HG02759 (cell line): Measurements from ENCODE around the gene TARP.
"Not testable (repeated sequence)": the region's sequence is repeated elsewhere in the genome, so short reads cannot be mapped to it uniquely, and the experiment has no call there.

Experiments used
- ATAC-seq: cut with Tn5 transposase; IDR thresholded peaks from one replicate; pipeline ENCODE4 v1.9.1; 2021; ENCODE audit warnings: mild to moderate bottlenecking, moderate library complexity; ENCODE audit not compliant: unreplicated experiment

The TARP gene

DNA sequence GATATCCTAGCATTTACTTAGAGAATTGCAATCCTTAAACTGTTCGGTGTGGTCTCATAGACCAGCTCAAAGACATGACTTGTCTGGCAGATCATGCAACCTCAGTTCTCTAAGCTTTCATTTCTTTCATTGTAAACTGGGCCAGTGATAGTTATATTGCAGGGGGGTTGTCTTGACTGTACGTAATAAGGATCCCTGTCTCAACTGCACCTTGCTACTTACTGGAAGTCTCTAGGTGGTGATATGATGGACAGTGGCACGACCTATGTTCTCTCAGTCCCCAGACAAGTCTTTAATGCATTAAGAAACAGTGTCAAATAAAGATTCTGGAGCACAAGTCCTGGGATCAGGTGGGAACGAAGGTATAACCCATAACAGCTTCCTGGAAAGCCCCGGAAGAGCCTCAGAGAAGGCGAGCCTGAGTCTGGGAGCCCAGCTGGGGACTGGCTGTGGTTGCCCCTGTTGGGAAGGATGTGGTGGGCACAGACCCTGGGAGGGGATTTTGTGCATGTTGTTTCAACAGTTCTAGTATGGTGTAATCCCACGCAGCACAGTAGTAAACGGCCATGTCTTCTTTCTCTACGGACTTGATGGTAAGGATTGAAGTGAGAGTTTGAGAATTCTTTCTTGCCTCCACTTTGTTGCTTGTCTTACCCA is 26.0 kb upstream of the TARP start:
- no peak for ATAC-seq

DNA sequence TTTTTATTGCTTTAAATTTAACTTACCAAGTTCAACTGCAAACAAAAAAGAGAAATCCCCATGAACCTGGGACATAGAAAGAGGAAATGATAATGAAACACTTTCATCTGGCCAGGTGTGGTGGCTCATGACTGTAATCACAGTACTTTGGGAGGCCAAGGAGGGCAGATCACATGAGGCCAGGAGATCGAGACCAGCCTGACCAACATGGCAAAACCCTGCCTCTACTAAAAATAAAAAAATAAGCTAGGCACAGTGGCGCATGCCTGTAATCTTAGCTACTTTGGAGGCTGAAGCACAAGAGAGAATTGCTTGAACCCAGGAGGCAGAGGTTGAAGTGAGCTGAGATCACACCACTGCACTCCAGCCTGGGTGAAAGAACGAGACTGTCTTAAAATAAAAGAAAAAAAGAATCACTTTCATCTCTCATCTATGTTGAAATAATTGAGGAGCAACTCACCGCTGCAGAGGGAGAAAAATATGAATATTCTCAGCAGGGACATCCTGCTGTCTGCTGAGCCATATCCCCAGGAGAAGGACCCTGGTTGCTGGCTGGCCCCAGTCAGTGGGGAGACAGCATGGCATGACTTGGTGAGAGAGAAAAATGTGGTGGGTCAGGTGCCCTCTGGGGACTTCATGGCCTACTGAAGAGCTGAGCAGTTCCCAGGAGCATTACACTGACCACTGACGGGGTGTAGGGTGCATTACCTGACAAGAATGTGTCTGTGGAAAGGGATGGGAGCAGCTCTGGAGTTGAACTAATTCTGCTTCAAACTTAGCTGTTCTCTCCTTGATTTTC is 22.8 kb upstream of the TARP start:
- no peak for ATAC-seq

DNA sequence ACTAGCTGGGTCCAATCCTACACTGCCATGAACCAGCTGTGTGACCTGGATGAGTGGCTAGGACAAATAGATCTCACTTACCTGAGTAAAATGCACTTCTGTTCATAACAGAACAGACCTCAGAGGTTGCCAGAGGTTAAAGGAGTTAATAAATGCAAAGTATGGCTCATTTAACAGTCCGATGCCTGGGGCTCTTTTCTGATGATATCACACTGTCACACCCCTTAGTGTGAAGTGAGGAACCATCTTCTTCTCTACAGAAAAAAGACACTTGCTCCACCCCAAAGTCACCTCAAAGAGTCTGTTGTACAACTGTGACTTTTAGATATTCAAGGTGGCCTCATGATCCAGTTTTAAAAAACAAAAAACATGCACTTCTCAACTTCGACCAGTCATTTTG is 21.5 kb upstream of the TARP start:
- no peak for ATAC-seq

DNA sequence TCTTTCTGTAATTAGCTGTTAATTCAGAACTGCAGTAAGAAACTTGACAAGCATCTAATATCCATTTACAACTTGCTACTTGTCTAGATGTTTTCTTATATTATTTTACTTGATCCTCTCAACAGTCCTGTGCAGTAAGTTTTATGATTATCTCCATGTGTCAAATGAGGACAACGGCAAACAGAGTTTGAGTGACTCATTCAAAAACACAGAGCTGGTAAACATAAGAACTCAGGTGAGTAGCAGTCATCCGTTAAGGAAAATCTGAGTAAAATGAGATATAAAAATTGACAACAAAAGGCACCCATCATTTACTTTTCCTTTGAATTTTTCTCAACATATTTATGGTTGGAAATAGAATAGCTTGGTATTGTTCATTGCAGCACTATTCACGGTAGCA is 19.0 kb upstream of the TARP start:
- no peak for ATAC-seq

DNA sequence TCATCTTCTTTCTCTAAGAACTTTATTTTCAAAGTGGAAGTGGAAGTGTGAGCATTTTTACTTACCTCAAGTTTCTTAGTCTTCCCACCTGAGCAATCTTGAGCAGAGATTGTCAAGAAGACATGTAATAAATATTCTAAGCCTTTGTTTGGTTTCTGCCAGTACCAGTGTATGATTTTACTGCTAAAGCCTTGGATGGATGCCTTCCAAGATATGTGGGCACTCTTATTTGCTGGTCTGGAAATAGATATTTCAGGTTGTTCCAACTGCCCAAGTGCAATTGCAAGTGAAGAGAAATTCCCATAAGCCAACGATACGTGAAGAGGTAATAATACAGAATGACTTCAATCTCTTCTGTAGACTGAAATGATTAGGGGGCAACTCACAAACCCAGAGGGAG is 18.2 kb upstream of the TARP start:
- no peak for ATAC-seq

DNA sequence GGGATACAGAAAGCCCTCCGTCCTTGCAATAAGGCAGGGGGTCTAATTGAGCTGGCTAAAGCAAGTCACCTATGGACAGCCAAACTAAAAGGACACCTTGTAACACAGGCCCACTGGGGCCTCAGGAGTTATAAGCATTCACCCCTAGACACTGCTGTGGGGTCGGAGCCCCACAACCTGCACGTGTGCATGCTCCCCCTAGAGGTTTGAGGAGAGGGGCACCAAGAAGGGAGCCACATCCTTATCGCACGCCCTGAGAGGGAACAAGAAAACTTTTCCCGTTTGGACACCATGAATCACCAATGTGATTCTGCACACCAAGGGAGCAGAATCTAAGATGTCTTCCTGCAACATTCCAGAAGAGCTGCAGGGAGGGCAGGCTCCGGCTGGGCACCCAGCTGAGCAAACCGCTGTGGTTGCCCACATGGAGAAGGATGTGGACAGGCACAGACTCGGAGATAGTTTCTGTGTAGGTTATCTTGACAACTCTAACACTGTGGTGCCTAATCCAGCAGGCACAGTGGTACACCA is 17.7 kb upstream of the TARP start:
- no peak for ATAC-seq

DNA sequence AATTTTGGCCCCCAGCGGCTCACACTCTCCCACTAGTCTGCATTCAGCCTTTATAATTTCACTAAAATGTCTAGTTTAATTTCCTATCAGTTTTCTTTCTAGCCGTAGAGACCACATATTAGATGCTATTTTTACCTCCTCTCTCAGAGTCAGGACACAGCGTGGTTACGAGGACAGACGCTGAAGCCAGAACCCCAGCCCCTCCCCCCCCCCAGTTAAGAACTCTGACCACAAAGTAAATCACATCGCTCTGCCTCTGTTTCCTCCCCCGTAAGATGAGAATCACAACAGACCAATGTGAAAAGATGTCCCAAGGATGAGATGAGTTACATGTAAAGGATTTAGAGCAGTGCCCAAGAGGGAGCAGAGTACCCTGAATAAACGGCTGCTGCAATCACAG is 11.1 kb upstream of the TARP start:
- no peak for ATAC-seq

DNA sequence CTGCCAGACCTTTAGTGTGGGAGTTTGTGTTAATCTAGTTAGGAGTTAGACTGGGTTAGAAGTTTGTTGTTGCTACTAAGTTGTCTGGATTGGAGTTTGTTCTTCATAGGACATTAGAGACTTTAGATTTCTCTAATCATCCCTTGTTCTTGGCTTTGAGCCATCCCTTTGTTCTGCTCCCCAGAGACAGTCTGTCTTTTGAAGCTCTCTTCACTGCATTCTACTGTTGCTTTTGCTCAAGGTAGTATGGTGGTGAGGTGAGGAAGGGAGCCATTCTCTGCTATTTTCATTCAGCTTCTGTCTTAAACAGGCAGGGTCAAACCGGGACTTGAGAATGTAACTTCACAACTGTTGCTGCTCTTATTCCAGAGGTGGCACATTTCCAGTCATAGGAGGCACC is 10.4 kb upstream of the TARP start:
- ATAC-seq, result no peak

DNA sequence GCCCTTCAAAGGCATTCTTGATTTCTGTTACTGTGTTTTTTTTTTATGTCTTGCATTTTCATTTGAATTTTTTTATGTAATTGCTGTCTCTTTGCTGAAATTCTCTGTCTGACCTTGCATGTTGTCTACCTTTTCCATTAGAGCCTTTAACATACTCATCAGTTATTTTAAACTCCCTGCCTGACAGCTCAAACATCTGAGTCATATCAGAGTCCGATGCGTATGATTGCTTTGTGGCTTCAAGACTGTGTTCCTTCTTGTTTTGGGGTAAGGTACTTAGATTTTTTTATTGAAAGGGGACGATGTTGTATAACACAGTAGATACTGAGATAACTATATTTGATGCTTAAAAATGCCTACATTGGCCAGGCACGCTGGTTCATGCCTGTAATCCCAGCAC is 9.7 kb upstream of the TARP start:
- no peak for ATAC-seq

DNA sequence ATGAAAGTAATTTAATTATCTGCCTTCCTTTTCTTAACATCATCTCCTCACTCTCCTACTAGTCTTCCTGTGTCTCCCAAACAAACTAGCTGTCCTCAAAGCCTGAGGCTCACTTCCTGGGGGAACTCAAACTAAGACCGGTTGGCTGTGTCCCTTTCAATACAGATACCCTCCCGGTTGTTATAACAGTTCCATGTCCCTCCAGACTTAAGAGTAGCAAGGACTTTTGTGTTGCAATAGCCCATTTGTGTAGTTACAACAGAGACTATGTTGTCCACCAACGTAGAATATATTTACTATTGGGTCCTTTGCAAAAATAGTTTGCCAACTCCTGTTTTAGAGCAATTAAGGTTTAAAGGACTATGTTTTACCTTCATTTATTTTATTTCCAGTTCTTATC is 8.6 kb upstream of the TARP start:
- no peak for ATAC-seq

DNA sequence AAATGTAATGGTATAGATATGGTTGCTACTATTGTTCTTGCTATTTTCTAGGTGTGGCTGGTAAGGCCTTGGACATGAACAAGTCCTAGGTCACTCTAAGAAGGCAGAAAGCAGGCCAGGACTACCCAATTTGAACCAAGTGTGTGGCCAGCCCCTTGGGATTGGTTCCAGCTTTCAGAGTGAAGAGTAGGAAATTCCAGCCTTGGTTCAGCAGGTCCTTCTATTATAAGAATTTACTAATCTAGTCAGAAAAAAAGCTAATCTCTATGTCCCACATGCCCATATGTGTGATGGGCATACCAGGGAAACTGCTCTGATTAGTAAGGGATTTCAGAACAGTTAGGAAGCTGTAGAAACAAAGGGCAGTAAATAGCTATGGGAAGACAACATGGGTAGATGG is 7.8 kb upstream of the TARP start:
- ATAC-seq, result no peak

DNA sequence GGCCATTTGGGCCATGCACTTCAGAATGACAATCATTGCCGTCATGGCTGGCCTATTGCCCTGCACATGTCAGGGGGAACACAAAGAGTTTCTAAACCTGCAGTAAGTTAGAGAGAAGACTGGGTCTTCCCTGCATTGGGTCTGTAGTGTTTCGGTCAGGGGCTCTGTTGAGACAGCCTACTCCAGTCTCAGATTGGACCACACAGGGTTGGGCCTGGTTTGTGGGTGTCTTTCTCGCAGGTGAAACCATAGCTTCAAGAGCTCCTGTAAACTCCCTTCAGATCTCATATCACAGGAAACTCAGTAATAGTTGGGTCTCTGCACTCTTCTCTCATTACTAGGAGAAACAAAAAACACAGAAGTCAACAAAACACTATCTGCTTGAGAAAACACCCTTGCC is 7.3 kb upstream of the TARP start:
- no peak for ATAC-seq

DNA sequence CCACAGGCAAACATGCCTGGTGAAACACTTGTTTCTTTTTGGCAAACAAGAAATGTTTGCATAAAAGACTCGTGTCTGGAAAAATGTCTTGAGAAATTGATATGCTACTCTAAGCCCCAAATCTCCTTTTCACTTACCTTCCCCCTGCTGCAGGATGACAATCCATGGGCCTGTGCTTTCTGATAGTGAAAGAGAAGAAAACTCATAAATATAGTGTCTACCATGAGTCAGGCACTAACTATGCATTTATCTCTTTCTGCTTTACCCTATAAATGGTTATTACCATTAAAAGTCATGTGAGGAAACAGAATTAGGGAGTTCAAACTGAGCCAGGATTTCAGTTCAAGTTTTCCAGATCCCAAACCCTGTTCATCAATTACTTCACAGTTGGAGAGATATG is 6.6 kb upstream of the TARP start:
- no peak for ATAC-seq

DNA sequence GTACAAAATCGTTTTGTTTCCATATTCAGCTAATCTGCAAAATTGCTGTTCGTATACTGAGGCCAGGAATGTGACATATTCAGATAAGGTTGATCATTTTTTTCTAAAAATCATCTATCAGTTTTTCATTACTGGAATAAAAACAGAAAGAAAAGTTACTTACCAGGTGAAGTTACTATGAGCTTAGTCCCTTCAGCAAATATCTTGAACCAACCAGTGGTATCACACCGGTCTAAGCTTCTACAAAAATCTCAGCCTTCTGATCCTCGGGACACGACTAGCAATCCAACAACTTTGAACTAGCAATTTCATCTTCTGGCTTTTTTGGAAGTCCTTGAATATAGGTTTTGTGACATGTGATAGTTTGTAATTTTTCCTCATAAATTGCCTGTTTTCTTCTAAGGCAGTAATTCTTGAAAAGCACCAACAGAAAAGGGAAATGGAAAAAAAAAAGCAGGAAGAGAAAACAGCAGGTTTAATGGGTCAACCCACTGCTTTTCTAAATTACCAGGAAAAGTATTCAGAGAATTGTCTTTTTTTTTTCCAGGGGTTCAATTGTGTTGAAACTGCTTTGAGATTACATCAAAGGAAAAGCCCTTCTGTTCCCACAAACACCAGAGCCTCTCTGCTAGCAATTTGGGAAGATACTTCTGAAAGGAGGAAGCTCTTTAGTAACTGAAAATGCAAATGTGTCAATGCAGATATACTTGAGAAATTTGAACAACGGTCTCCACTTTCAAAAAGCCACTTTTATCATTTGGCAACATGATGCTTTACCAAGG is 2.9 kb upstream of the TARP start:
- ATAC-seq, result no peak

DNA sequence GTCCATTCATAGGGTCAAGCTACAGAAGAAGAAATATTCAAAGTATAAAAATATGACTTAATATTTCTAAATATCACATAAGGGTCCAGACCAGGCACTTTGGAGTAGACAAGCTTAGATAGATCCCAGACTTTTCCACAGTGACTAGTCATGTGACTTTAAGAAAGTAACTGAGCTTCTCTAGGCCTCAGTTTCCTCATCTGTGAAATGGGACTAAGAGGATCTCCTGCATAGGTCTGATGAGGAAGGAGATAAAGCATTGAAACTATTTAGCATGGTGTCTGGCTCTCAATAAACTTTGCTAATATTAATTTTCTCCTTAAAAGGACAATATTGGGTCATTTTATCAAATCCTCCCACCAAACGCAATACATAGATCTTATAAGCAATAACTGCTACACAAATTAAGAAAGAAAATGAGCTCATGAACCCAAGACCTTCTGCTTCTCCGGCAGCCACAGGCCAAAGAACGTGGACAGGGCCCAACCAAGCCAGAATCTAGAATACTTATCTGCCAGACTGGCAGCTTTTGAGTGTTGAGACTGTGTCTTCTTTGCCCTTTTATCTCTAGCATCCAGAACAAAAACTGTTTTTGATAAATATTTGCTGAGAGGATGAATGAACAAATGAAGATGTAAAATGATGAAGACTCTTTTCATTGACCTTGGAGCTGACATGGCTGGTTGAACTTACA is 1.6 kb upstream of the TARP start:
- no peak for ATAC-seq

DNA sequence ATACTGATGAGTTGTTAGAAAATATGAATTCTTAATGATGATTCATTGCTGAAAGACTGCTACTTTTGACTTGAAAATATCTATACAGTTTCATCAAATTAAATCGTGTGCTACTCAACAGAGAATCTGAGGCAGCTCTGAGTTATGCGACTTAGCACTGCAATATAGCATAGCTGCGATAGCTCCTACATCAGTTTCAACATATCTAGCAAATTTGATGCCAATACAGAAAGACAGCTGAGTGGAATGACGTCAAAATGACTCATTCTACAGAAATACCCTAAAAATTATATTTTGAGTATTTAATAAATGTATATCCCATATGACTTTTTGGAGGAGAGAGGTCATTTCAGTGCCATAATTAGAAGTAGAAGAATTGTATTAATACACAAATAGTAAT is 1.1 kb upstream of the TARP start:
- ATAC-seq, result no peak

DNA sequence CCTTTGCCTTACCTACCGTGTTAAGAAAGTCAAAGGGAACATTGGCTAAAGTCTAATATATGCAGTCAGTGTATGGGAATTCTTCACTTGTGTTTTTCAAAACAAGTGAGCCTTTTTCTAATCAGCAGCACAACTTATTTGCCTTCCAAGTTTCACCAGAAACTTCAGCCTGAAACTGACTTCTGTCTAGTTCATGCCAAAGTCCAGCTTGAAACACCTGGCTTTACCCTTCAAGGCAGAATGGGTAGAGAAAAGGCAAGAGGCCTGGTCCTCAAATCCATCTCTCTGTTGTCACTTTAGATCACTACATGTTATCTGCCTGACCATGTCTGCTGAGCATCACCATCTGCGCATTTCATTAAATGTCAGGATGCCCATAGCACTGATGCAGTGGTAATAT is 3.0 kb downstream of the TARP start:
- ATAC-seq, result not testable (repeated sequence)

DNA sequence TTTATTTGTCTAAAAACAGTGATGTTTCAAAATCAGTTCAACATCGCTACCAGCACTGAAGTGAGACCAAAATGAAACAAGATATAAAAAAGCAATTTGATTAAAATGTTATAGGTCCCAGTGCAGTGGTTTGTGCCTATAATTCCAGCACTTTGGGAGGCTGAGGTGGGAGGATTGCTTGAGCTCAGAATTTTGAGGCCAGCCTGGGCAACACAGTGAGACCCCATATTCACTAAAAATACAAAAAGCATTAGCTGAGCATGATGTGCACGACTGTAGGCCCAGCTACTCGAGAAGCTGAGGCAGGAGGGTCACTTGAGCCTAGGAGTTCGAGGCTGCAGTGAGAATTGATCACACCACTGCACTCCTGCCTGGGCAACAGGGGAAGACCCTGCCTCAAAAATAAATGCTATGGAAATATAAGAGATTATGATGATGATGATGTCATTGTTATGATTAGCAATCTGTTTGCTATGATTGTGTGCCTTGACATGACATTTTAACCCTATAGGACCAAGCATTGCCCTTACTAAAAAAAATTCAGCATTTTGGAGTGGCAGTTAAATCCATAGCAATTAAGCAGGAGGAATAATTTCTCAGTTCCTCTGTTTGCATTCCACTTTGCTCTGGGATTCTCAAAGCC is 3.6 kb downstream of the TARP start:
- not testable (repeated sequence) for ATAC-seq

DNA sequence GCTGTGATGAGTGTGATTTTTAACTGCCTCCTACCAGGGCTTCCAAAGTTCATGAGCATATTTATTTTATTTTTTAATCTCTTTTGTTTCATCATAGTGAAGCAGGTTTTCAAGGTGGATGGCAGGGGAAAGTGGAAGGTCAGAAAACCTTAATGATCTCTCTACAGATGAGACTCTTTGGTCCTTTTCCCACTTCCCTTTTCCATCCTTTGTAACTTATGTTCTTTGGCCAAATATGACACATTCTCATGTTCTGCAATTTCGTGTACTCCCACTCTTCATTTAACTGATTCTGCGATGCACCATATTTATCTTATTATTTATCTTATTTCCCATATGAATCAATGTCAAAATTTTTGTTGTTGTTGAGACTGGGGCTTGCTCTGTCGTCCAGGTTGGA is 7.5 kb downstream of the TARP start:
- ATAC-seq, result not testable (repeated sequence)

DNA sequence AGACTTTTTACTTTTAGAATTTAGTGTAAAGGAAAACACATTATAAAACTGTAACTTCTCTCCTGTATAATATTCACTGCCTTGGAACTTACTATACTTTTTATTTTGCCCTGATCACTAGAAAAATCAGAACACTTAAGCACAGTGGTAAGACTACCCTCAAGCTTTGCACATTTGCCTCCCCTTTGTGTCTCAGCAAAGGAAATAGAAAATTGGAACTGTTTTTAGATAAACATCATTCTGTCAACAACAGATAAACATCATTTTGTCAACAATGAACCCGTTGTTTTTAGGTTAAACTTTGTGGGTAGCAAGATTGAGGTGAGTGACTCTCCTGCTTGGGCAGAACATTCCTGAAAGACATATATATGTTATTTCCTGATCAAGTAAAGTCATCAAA is 8.8 kb downstream of the TARP start:
- ATAC-seq, result not testable (repeated sequence)

DNA sequence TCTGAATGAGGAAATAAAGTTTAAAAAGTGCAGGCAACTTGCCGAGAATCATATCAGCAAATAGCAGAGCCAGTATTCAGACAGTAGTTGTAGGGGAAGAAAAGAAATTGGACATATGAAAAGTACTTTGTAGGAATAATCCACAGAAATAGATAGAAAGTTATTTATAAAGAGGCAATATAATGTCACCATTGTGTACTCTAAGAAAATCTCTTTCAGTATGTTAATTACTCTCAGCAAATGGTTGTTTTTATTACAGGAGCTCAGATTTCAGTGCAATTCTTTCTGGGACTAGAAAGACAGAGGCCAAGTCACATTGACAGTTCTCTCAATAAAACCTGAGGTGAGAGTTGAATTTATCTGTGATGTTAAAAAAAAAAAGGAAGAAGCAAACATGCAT is 10.2 kb downstream of the TARP start:
- ATAC-seq, result not testable (repeated sequence)
